ENCODE data around the gene LDHA.

- TF ChIP-seq SMC3 (conservative IDR thresholded peaks at IDR 0.05; ENCODE audit: poor library complexity) (no peak), EZH2 (IDR thresholded peaks at IDR 0.05; ENCODE audit: borderline replicate concordance, insufficient read depth, low read length, poor library complexity, severe bottlenecking) (no peak), EP300 (conservative IDR thresholded peaks at IDR 0.05; ENCODE audit: poor library complexity, severe bottlenecking) (no peak), CTCF (IDR thresholded peaks at IDR 0.05; ENCODE audit: poor library complexity, severe bottlenecking) (no peak), POLR2AphosphoS5 (IDR thresholded peaks at IDR 0.05) (no peak), RAD21 (conservative IDR thresholded peaks at IDR 0.05) (no peak), REST (IDR thresholded peaks at IDR 0.05; ENCODE audit: borderline replicate concordance) (no peak), TAF1 (IDR thresholded peaks at IDR 0.05; ENCODE audit: low read depth) (no peak)
These were observed 33.2 kb upstream of the LDHA start for GRCh38 chr11:18361154-18361553.

All from neural cell (in vitro differentiated cells).